ENCODE results near the gene SSBP3.

Gene SSBP3

GRCh38 chr1:54363925-54364324 is 42.3 kb downstream of the SSBP3 start:
- H3K4me3 ChIP-seq (ENCODE audit: low read depth, low read length): no peak overlapping the region
- no peak for TF ChIP-seq CTCF (IDR thresholded peaks at IDR 0.05; ENCODE audit: low read depth, low read length)

- TF ChIP-seq CTCF (IDR thresholded peaks at IDR 0.05; ENCODE audit: low read depth, low read length): no peak
Observed at GRCh38 chr1:54362881-54363340, 43.3 kb downstream of the SSBP3 start.

GRCh38 chr1:54361342-54361741 is 44.9 kb downstream of the SSBP3 start:
- no peak overlapping the region for H3K4me3 ChIP-seq (ENCODE audit: low read depth, low read length)
- TF ChIP-seq CTCF (IDR thresholded peaks at IDR 0.05; ENCODE audit: low read depth, low read length): no peak

More at GRCh38 chr1:54362881-54363340, 43.3 kb downstream of the SSBP3 start:
- no peak overlapping the region for H3K4me3 ChIP-seq (ENCODE audit: low read depth, low read length)

- no peak overlapping the region for H3K4me3 ChIP-seq (ENCODE audit: low read depth, low read length)
- no peak for TF ChIP-seq CTCF (IDR thresholded peaks at IDR 0.05; ENCODE audit: low read depth, low read length)
Observed at GRCh38 chr1:54360165-54361005, 45.8 kb downstream of the SSBP3 start.

- no peak for TF ChIP-seq CTCF (IDR thresholded peaks at IDR 0.05; ENCODE audit: low read depth, low read length)
- H3K4me3 ChIP-seq (ENCODE audit: low read depth, low read length): no peak overlapping the region
Observed at GRCh38 chr1:54359393-54360162, 46.6 kb downstream of the SSBP3 start.

- TF ChIP-seq CTCF (IDR thresholded peaks at IDR 0.05; ENCODE audit: low read depth, low read length): no peak
Observed at GRCh38 chr1:54358503-54359168, 47.6 kb downstream of the SSBP3 start.

More at GRCh38 chr1:54358503-54359168, 47.6 kb downstream of the SSBP3 start:
- no peak overlapping the region for H3K4me3 ChIP-seq (ENCODE audit: low read depth, low read length)
